Caco-2 (cell line): ENCODE results near the gene SNRNP200. TPM values are rescaled to one million over a fixed set of nuclear protein-coding genes. Genes with fewer than 3 reads are reported as not detected.

Experiments
- BruUV-seq: library from RNA; stranded (reverse); fragments of 400-500 nt; replicated peaks from 2 replicates; lab custom pipeline; 2021; lab: Mats Ljungman, UMichigan
- CTCF ChIA-PET: fragments of 300-600 bp; sonication (Branson Sonifier 250); formaldehyde crosslinking; loops from one replicate; lab custom pipeline; 2022; ENCODE audit warnings: antibody characterized with exemption; lab: Charles Lee
- POLR2A ChIA-PET: fragments of 300-600 bp; sonication (Branson Sonifier 250); formaldehyde crosslinking; loops from one replicate; lab custom pipeline; 2022; ENCODE audit warnings: antibody characterized with exemption; lab: Charles Lee
- DNase-seq, 2 experiments: peaks; one replicate each; pipeline versions ENCODE4 v3.0.0 to v3.0.0-alpha.2; 2020 to 2022
- H3K27me3 ChIP-seq: replicated peaks from 2 replicates; pipeline ENCODE4 v1.6.0; 2011; ENCODE audit warnings: low read length; ENCODE audit not compliant: control insufficient read depth, insufficient read depth
- H3K36me3 ChIP-seq: 2 replicates; pipeline ENCODE4 v1.5.1; 2011; ENCODE audit warnings: low read length; ENCODE audit not compliant: control insufficient read depth, insufficient read depth
- H3K4me1 ChIP-seq: fragments of 250-450 bp; sonication (Bioruptor Pico); 2 replicates; pipeline ENCODE4 v1.5.1; 2020; ENCODE audit warnings: mild to moderate bottlenecking
- H3K4me3 ChIP-seq: 2 replicates; pipeline ENCODE4 v1.5.1; 2011; ENCODE audit warnings: low read depth, mild to moderate bottlenecking, control low read depth, low read length
- H3K9me3 ChIP-seq: fragments of 250-450 bp; sonication (Bioruptor Pico); 2 replicates; pipeline ENCODE4 v1.5.1; 2020; ENCODE audit warnings: mild to moderate bottlenecking, moderate library complexity
- H3K27ac Mint-ChIP-seq: one replicate; pipeline ENCODE4 v1.8.0; 2022; ENCODE audit warnings: mixed read lengths; ENCODE audit not compliant: unreplicated experiment
- H3K27me3 Mint-ChIP-seq: one replicate; pipeline ENCODE4 v1.8.0; 2022; ENCODE audit warnings: mixed read lengths; ENCODE audit not compliant: insufficient read depth, unreplicated experiment
- H3K36me3 Mint-ChIP-seq: one replicate; pipeline ENCODE4 v1.8.0; 2022; ENCODE audit warnings: mild to moderate bottlenecking, mixed read lengths; ENCODE audit not compliant: insufficient read depth, unreplicated experiment
- H3K4me1 Mint-ChIP-seq: one replicate; pipeline ENCODE4 v1.8.0; 2022; ENCODE audit warnings: low read depth, mixed read lengths; ENCODE audit not compliant: unreplicated experiment
- H3K4me3 Mint-ChIP-seq: one replicate; pipeline ENCODE4 v1.8.0; 2022; ENCODE audit warnings: mild to moderate bottlenecking, moderate library complexity, mixed read lengths; ENCODE audit not compliant: unreplicated experiment
- H3K9me3 Mint-ChIP-seq: one replicate; pipeline ENCODE4 v1.8.0; 2022; ENCODE audit warnings: mixed read lengths; ENCODE audit not compliant: unreplicated experiment
- intact Hi-C: fragments of 100-400 bp; cut with micrococcal nuclease; formaldehyde crosslinking; loops from one replicate; pipeline ENCODE4 v1.10.0; 2022; ENCODE audit not compliant: unreplicated experiment
- total RNA-seq: library from RNA; stranded (reverse); gene quantifications from 2 replicates; pipeline ENCODE4 v1.2.3, GENCODE V29; 2022
- TF ChIP-seq, protein P1 (sequence below), 2 experiments: fragments of 200-600 bp in 1 of 2; IDR thresholded peaks; 1 replicate in 1 of 2; 2 replicates in 1 of 2; pipeline versions ENCODE4 v1.5.1 to v1.8.0; 2011 to 2022; ENCODE audit warnings: antibody characterized with exemption in 1 of 2, control low read depth in 1 of 2, inconsistent platforms in 1 of 2, low read depth in 1 of 2, low read length in 1 of 2, mild to moderate bottlenecking in 1 of 2, moderate library complexity in 1 of 2; ENCODE audit not compliant: insufficient read depth in 1 of 2, severe bottlenecking in 1 of 2, unreplicated experiment in 1 of 2

SNRNP200 gene
- total RNA-seq, 1 experiment from 2014 or later = 240 TPM

DNA sequence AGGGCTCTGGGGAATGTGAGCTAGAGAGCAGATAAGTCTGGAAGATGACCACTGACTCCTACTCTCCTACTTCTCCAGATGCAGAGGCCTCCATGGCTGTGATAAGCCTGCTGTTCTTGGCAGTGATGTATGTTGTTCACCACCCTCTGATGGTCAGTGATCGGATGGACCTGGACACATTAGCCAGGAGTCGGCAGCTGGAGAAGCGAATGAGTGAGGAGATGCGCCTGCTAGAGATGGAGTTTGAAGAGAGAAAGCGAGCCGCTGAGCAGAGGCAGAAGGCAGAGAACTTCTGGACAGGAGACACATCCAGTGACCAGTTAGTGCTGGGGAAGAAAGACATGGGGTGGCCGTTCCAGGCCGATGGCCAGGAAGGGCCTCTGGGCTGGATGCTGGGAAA, 21.2 kb upstream of the SNRNP200 start:
- Histone ChIP-seq H3K9me3 (no peaks in the 10 kb centered on the region), H3K27me3 (no peaks in the 10 kb centered on the region; the same call in 1 of the 2 replicates), H3K36me3 (no peaks in the 10 kb centered on the region), H3K4me3 (no peak overlapping the region), H3K4me1 (0 out of 2 replicates have a peak, but pooled peaks cover 3% of the 10 kb centered on the region)
- TF ChIP-seq, protein P1, sequence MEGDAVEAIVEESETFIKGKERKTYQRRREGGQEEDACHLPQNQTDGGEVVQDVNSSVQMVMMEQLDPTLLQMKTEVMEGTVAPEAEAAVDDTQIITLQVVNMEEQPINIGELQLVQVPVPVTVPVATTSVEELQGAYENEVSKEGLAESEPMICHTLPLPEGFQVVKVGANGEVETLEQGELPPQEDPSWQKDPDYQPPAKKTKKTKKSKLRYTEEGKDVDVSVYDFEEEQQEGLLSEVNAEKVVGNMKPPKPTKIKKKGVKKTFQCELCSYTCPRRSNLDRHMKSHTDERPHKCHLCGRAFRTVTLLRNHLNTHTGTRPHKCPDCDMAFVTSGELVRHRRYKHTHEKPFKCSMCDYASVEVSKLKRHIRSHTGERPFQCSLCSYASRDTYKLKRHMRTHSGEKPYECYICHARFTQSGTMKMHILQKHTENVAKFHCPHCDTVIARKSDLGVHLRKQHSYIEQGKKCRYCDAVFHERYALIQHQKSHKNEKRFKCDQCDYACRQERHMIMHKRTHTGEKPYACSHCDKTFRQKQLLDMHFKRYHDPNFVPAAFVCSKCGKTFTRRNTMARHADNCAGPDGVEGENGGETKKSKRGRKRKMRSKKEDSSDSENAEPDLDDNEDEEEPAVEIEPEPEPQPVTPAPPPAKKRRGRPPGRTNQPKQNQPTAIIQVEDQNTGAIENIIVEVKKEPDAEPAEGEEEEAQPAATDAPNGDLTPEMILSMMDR (IDR thresholded peaks at IDR 0.05; ENCODE audit: insufficient read depth in 1 of 2, low read depth in 1 of 2, low read length in 1 of 2, severe bottlenecking in 1 of 2, unreplicated experiment in 1 of 2) = no peak
- H3K27me3 Mint-ChIP-seq = peaks cover 5% of the 10 kb centered on the region
- H3K36me3 Mint-ChIP-seq = no peaks in the 10 kb centered on the region
- ChIA-PET POLR2A (no interaction called here), CTCF (interaction anchor here (1.3 kb wide), 1 partner anchor 60 kb away, joined by 5 read pairs; the partner anchor contains the start of gene CIAO1)
- no TSS peak for BruUV-seq
- no peak for DNase-seq
- no peak overlapping the region for H3K4me3 Mint-ChIP-seq
- intact Hi-C loops = no loop called here
- no peaks in the 10 kb centered on the region for H3K4me1 Mint-ChIP-seq
- no peak overlapping the region for H3K27ac Mint-ChIP-seq
- H3K9me3 Mint-ChIP-seq = no peaks in the 10 kb centered on the region

GRCh38 chr2:96325884-96326255, 20.5 kb upstream of the SNRNP200 start:
- intact Hi-C loops = no loop called here
- peak overlapping the region; percentile 34 for H3K4me3 ChIP-seq

GRCh38 chr2:96325041-96325883, 19.9 kb upstream of the SNRNP200 start, which contains the start of gene ITPRIPL1:
TSS of gene ITPRIPL1 (plus strand) at chr2:96325317. CDS start at chr2:96325840, 523 bp downstream.
- Mint-ChIP-seq H3K27ac (no peak within 1 kb of the TSS), H3K4me3 (peak within 1 kb of the TSS; percentile 63), H3K27me3 (peaks cover 9% of the 10 kb centered on the region), H3K9me3 (no peaks in the 10 kb centered on the region), H3K36me3 (no peaks in the 10 kb centered on the region), H3K4me1 (no peaks in the 10 kb centered on the region)
- Histone ChIP-seq H3K9me3 (no peaks in the 10 kb centered on the region), H3K27me3 (peaks cover 2% of the 10 kb centered on the region; the same call in 1 of the 2 replicates), H3K4me1 (peaks cover 12% of the 10 kb centered on the region; the same call in 1 of the 2 replicates), H3K4me3 (peak within 1 kb of the TSS; percentile 34), H3K36me3 (no peaks in the 10 kb centered on the region)
- ChIA-PET CTCF (interaction anchor here (0.5 kb wide), 1 partner anchor 543 kb away, joined by 4 read pairs; no protein-coding TSS in a partner anchor), POLR2A (interaction anchor here (0.6 kb wide), 1 partner anchor 10 kb away, joined by 7 read pairs; the partner anchor contains the start of gene NCAPH)
- DNase-seq = peak in 1 of 2 experiments; percentile 10
- no TSS peak for BruUV-seq
- TF ChIP-seq, protein P1 (IDR thresholded peaks at IDR 0.05; ENCODE audit: insufficient read depth in 1 of 2, low read depth in 1 of 2, low read length in 1 of 2, severe bottlenecking in 1 of 2, unreplicated experiment in 1 of 2) = no peak
- intact Hi-C loops = no loop called here

More at GRCh38 chr2:96325884-96326255, 20.5 kb upstream of the SNRNP200 start:
- no peaks in the 10 kb centered on the region for H3K36me3 Mint-ChIP-seq
- Histone ChIP-seq H3K27me3 (peaks cover 2% of the 10 kb centered on the region; the same call in 1 of the 2 replicates), H3K36me3 (no peaks in the 10 kb centered on the region), H3K4me1 (peaks cover 7% of the 10 kb centered on the region; the same call in 1 of the 2 replicates), H3K9me3 (no peaks in the 10 kb centered on the region)
- POLR2A ChIA-PET = no interaction called here
- H3K27me3 Mint-ChIP-seq = peaks cover 6% of the 10 kb centered on the region
- no peaks in the 10 kb centered on the region for H3K9me3 Mint-ChIP-seq
- CTCF ChIA-PET = no interaction called here
- no peak for DNase-seq
- no TSS peak for BruUV-seq
- TF ChIP-seq, protein P1 (IDR thresholded peaks at IDR 0.05; ENCODE audit: insufficient read depth in 1 of 2, low read depth in 1 of 2, low read length in 1 of 2, severe bottlenecking in 1 of 2, unreplicated experiment in 1 of 2) = no peak
- no peak overlapping the region for H3K27ac Mint-ChIP-seq
- peak overlapping the region; percentile 63 for H3K4me3 Mint-ChIP-seq
- H3K4me1 Mint-ChIP-seq = no peaks in the 10 kb centered on the region
